HG03280 (cell line): ENCODE data around the gene HLA-G.
"Not testable (repeated sequence)": the region's sequence is repeated elsewhere in the genome, so short reads cannot be mapped to it uniquely, and the experiment has no call there.

Source experiments
- ATAC-seq: cut with Tn5 transposase; IDR thresholded peaks from one replicate; pipeline ENCODE4 v1.9.1; 2021; ENCODE audit warnings: mild to moderate bottlenecking, moderate library complexity; ENCODE audit not compliant: unreplicated experiment

Gene HLA-G

DNA sequence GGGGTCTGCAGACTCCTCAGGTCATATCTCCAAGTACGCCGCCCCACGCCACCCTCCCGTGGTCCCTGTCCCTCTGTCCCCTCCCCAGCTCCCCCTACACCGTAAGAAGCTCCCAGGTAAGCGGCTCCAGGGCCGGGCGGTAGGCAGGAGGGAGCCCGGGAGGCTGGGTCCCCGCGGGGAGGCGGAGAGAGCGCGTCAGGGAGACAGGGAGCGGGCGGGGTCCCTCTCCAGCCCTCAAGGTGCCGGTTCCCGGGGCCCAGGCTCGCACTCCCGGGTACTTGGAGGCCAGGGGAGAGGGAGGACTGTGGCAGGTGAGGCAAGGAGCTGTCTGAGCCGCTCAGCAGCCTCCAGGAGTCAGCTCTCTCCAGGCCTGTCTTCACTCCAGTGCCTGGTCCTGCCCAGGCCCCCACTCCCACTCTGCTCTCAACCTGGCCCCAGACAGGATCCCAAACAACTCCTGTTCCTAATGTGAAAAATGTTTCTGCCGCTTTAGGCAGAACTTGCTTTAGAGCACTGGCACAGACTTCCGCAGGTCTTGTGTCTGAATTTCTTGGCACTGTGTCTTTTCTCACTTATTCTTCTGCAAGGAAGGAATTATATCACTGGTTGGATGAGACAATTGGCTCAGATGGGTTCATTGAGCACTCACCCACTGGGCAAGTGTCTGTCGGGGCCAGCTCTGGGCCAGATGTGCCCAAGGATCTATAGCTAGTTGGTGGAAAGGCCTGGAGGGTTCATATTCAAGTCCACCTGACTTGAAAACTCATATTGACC, 36.6 kb downstream of the HLA-G start:
- no peak for ATAC-seq

DNA sequence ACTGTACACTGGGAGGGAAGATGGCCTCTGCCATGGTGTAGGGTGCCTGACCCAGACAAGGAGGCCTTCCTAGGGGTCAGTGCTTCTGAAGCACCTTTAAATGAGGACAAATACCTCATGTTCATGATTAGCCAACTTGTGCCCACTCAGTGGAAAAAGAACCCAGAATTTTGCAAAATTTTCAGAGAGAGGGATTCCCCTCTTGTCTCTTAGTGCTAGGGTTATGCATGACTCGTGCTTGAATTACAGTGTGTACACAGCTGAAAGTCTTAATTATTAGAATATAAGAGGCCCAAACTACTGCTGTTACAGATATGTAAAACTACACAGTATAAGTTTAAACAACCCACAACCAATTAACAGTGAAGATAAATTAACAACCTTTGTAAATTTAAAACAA, 38.0 kb downstream of the HLA-G start:
- no peak for ATAC-seq

DNA sequence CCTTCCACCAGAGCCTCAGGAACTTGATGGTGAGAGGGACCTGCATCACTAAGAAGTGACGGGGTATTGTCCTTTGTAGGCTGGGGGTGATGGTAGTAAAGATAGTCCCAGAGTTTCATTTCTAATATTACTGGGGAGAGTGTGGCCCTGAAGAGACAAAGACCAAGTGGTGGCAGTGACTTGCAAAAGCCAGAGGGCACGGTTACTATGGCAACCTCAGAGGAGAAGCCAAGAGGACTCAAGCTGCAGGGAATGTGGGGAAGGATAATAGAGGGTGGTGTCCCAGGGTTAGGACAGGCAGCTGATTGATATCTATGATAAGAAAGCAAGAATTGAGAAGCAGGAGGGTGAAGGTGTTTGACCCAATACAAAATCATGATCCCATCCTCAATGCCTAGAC, 42.5 kb downstream of the HLA-G start:
- no peak for ATAC-seq

DNA sequence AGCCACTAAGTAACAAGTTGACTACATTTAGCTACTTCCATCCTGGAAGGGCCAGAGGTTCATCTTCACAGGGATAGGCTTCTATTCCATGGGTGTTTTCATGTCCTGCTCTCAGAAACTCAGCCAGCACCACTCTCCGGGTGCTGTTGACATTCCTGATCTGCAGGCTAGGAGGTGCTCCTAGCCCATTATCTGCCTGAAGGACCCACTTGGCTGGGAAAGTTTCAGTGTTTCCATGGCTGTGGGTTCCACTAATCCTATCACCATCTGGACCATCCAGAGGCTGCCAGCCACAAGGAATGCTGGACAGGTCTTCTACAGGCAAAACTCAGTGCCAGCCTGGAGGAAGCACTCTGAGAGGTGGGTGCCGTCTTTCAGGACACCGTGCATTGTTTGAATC, 45.2 kb downstream of the HLA-G start:
- no peak for ATAC-seq

DNA sequence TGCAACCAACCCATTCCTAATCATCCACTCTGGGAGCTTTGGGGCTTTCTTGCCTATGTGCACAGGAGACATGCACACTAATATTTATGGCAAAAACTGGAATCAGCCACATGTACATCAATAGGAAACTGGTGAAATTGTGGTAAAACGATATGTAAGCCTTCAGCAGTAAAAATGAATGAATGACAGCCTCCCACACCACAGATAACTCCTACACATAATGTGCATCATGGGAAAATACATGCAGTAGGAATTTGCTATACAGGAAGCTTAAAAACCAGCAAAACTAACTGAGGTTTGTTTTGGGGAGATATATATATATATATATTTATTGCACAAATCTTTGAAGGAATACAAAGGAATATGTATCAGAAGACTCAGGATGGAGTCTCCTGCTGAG, 47.6 kb downstream of the HLA-G start:
- ATAC-seq = no peak

DNA sequence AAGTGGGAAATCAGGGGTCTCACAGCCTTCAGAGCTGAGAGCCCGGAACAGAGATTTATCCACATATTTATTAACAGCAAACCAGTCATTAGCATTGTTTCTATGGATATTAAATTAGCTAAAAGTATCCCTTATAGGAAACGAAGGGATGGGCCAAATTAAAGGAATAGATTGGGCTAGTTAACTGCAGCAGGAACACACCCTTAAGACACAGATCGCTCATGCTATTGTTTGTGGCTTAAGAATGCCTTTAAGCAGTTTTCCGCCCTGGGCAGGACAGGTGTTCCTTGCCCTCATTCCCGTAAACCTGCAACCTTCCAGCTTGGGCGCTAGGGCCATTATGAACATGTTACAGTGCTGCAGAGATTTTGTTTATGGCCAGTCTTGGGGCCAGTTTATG, 48.1 kb downstream of the HLA-G start:
- ATAC-seq = not testable (repeated sequence)
